ENCODE results near the gene SUN2. TPM values are rescaled to one million over a fixed set of nuclear protein-coding genes. Genes with fewer than 3 reads are reported as not detected.

The SUN2 gene
- total and polyA plus RNA-seq, 2 donors (not counting 1 experiment from before 2014, with no cell fraction given) = 224 to 305 TPM

DNA sequence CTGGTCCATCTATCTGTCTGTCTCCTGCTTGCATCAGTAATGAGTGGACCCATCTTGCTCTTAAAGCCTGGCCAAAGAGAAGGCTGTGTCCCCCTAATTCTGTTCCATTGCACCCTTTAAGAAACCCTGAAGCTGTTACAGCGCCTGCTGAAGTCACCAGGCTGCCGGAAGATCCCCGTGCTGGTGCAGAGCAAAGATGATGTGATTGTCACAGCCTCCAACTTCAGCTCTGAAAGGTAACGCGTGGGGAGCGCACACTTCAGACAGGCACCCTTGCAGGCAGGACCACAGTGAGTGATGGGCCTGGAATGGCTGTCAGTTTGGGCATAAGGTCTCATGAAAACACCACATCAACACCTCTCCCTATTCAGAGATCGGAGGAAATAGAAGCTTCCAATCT, 31.6 kb downstream of the SUN2 start:
- 100% methylated on average over 7 of the region's 7 CpGs for WGBS (ENCODE audit: insufficient coverage)
- Histone ChIP-seq H3K4me3 (ENCODE audit: control extremely low read depth in 1 of 5, extremely low read depth in 1 of 5, insufficient read depth in 1 of 5, low read depth in 2 of 5, low read length in 4 of 5) (no peak overlapping the region), H3K9me3 (ENCODE audit: control extremely low read depth in 1 of 3, control insufficient read depth in 2 of 3, insufficient read depth in 1 of 3, low read length in 2 of 3) (no peaks in the 10 kb centered on the region), H3K27ac (ENCODE audit: low read length in 2 of 2) (no peak overlapping the region), H3K9ac (ENCODE audit: low read length) (no peak overlapping the region), H3K27me3 (replicated peaks in 1 of 4; ENCODE audit: control extremely low read depth in 1 of 4, control insufficient read depth in 3 of 4, insufficient read depth in 4 of 4, low read length in 3 of 4) (no peaks in the 10 kb centered on the region), H4K20me1 (ENCODE audit: control insufficient read depth, insufficient read depth, low read length, poor library complexity, severe bottlenecking) (peaks cover 53% of the 10 kb centered on the region), H3K79me2 (ENCODE audit: control insufficient read depth, insufficient read depth, low read length) (peaks cover 38% of the 10 kb centered on the region), H3K4me1 (ENCODE audit: control insufficient read depth in 2 of 2, insufficient read depth in 2 of 2, low read length in 2 of 2) (no peaks in the 10 kb centered on the region), H2AFZ (ENCODE audit: insufficient read depth, low read depth, low read length, poor library complexity, severe bottlenecking) (no peak overlapping the region), H3K36me3 (replicated peaks in 1 of 2; ENCODE audit: control extremely low read depth in 1 of 2, control insufficient read depth in 1 of 2, extremely low read depth in 1 of 2, insufficient read depth in 2 of 2, low read length in 1 of 2) (peaks cover 5 to 86% of the 10 kb centered on the region in 2 experiments), H3K4me2 (replicated peaks; ENCODE audit: low read depth, low read length, poor library complexity, severe bottlenecking) (no peak overlapping the region)
- no peak for ATAC-seq (ENCODE audit: low read depth)
- no peak overlapping the region for H3K4me3 Mint-ChIP-seq
- intact Hi-C loops (cut with micrococcal nuclease) = no loop called here
- TF ChIP-seq, protein P1, sequence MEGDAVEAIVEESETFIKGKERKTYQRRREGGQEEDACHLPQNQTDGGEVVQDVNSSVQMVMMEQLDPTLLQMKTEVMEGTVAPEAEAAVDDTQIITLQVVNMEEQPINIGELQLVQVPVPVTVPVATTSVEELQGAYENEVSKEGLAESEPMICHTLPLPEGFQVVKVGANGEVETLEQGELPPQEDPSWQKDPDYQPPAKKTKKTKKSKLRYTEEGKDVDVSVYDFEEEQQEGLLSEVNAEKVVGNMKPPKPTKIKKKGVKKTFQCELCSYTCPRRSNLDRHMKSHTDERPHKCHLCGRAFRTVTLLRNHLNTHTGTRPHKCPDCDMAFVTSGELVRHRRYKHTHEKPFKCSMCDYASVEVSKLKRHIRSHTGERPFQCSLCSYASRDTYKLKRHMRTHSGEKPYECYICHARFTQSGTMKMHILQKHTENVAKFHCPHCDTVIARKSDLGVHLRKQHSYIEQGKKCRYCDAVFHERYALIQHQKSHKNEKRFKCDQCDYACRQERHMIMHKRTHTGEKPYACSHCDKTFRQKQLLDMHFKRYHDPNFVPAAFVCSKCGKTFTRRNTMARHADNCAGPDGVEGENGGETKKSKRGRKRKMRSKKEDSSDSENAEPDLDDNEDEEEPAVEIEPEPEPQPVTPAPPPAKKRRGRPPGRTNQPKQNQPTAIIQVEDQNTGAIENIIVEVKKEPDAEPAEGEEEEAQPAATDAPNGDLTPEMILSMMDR (IDR thresholded peaks at IDR 0.05) = no peak
- H3K9me3 Mint-ChIP-seq (ENCODE audit: insufficient read depth) = no peaks in the 10 kb centered on the region
- ChIA-PET CTCF (interaction anchor here (0.6 to 2.0 kb wide), 11 partner anchors 9 to 279 kb away, joined by 3 to 10 read pairs (median 5); partner anchors contain the start of genes GTPBP1 and NPTXR), POLR2A (no interaction called here)
- H3K27me3 Mint-ChIP-seq = no peaks in the 10 kb centered on the region
- no peak overlapping the region for H3K27ac Mint-ChIP-seq
- no peak for DNase-seq
- peaks cover 2% of the 10 kb centered on the region for H3K4me1 Mint-ChIP-seq

DNA sequence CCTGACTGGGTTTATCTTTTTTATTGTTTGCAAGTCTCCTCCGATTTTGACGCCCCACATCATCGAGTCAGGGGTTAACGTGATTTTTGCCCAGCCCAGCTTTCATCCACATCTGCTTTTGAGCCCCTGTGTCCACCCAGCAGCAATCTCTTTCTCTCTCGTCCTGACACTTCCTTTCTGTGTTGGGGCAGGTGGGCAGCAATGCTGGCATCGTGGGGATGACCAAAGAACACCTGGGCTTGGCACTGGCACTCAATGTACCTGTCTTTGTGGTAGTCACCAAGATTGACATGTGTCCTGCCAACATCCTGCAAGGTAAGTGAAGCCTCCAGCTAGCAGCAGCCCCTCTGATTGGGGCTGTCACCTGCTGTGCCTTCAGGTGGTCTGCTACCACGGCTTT, 34.2 kb downstream of the SUN2 start:
- H3K9me3 Mint-ChIP-seq (ENCODE audit: insufficient read depth) = no peaks in the 10 kb centered on the region
- Histone ChIP-seq H3K4me1 (ENCODE audit: control insufficient read depth in 2 of 2, insufficient read depth in 2 of 2, low read length in 2 of 2) (no peaks in the 10 kb centered on the region), H4K20me1 (ENCODE audit: control insufficient read depth, insufficient read depth, low read length, poor library complexity, severe bottlenecking) (peaks cover 39% of the 10 kb centered on the region), H3K27me3 (replicated peaks in 1 of 4; ENCODE audit: control extremely low read depth in 1 of 4, control insufficient read depth in 3 of 4, insufficient read depth in 4 of 4, low read length in 3 of 4) (no peaks in the 10 kb centered on the region), H3K4me3 (ENCODE audit: control extremely low read depth in 1 of 5, extremely low read depth in 1 of 5, insufficient read depth in 1 of 5, low read depth in 2 of 5, low read length in 4 of 5) (no peak overlapping the region), H3K27ac (ENCODE audit: low read length in 2 of 2) (no peak overlapping the region), H3K9ac (ENCODE audit: low read length) (no peak overlapping the region), H3K4me2 (replicated peaks; ENCODE audit: low read depth, low read length, poor library complexity, severe bottlenecking) (no peak overlapping the region), H2AFZ (ENCODE audit: insufficient read depth, low read depth, low read length, poor library complexity, severe bottlenecking) (no peak overlapping the region), H3K79me2 (ENCODE audit: control insufficient read depth, insufficient read depth, low read length) (peaks cover 32% of the 10 kb centered on the region), H3K9me3 (ENCODE audit: control extremely low read depth in 1 of 3, control insufficient read depth in 2 of 3, insufficient read depth in 1 of 3, low read length in 2 of 3) (no peaks in the 10 kb centered on the region), H3K36me3 (replicated peaks in 1 of 2; ENCODE audit: control extremely low read depth in 1 of 2, control insufficient read depth in 1 of 2, extremely low read depth in 1 of 2, insufficient read depth in 2 of 2, low read length in 1 of 2) (peaks cover 5 to 83% of the 10 kb centered on the region in 2 experiments)
- no peak for TF ChIP-seq EZH2 (IDR thresholded peaks at IDR 0.05; ENCODE audit: borderline replicate concordance, insufficient read depth, low read depth, low read length, poor library complexity, severe bottlenecking)
- TF ChIP-seq, protein P1 (IDR thresholded peaks at IDR 0.05) = no peak
- no peak overlapping the region for H3K4me3 Mint-ChIP-seq
- 100% methylated on average over 6 of the region's 7 CpGs for WGBS (ENCODE audit: insufficient coverage)
- H3K27me3 Mint-ChIP-seq = no peaks in the 10 kb centered on the region
- POLR2A ChIA-PET = no interaction called here
- intact Hi-C loops (cut with micrococcal nuclease) = no loop called here
- CTCF ChIA-PET = interaction anchor here (0.7 to 1.7 kb wide), 4 partner anchors 11 to 45 kb away, joined by 3 to 5 read pairs (median 4); no protein-coding TSS in a partner anchor
- ATAC-seq (ENCODE audit: low read depth) = no peak
- H3K27ac Mint-ChIP-seq = no peak overlapping the region
- H3K4me1 Mint-ChIP-seq = peaks cover 2% of the 10 kb centered on the region
- no peak for DNase-seq

All from B cell (primary cell).